Activated CD4-positive, CD25-positive, alpha-beta regulatory T cell treated with anti-CD3 and anti-CD28 coated beads, Interleukin-2, amount 50 U/mL, for 24 hours (primary cell): Measurements from ENCODE around the gene DOCK7.
"Not testable (repeated sequence)": the region's sequence is repeated elsewhere in the genome, so short reads cannot be mapped to it uniquely, and the experiment has no call there.

Experiments
- ATAC-seq, 2 donors: fragments of 150-1000 bp; cut with Tn5 transposase; one replicate each; pipeline ENCODE4 v1.10.0; 2021; ENCODE audit warnings: mild to moderate bottlenecking in 1 of 2, moderate library complexity in 1 of 2

The DOCK7 gene

GRCh38 chr1:62691062-62691844 is 3.1 kb upstream of the DOCK7 start:
- ATAC-seq = no peak

DNA sequence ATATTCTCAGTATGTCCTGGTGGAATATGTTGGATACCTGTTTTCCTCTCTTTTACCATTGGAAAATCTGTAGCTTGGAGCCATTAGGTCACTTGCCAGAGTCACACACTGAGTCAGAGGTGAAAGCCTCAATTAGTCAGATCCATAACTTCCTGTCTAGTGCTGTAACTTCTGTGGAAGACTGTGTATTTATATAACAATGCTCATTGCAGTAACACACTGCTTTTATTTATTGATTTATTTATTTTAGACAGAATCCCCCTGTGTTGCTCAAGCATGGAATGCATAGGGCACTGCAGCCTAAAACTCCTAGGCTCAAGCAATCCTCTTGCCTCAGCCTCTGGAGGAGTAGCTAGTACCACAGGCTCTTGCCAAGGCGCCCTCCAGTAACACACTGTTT is 1.3 kb upstream of the DOCK7 start:
- peak in 1 of 2 donors; percentile 58 for ATAC-seq

DNA sequence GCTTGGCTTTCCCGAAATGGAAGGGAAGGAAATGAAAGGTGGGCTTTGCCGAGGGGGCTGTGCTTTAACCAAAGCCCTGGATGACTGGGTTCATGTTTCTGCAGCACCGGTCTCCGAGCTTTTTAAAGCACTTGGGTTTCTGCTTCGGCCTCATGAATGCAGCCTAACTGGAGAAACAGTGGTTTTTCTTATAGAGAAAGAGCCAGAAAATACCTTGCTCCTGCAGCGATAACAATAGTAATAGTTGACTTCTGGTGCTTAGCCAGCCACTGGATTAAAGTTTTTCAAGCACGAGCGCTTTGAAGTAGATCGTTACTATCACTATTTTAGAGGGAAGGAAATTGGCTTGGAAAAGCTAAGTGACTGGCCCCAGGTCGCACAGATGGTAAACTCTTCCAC is 500 bp upstream of the DOCK7 start:
- ATAC-seq = no peak

GRCh38 chr1:62687421-62687902 is 724 bp downstream of the DOCK7 start:
- ATAC-seq = peak; percentile 17 to 23

DNA sequence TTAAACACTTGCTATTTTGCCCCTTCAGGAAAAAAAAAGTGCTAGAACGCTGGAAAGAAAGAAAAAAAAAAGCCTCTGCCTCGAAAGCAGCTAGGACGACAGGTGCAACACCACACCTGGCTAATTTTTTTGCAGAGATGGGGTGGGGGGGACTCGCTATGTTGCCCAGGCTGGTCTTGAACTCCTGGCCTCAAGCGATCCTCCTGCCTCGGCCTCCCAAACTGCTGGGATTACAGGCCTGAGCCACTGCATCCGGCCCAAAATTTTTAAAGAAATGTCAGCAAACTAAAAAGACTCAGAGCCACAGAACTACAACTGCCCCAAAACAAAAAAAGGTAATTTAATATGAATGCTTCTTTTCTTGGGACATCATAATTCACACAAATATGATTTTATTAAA is 1.4 kb downstream of the DOCK7 start:
- no peak for ATAC-seq

GRCh38 chr1:62685431-62685859 is 2.7 kb downstream of the DOCK7 start:
- ATAC-seq = no peak

DNA sequence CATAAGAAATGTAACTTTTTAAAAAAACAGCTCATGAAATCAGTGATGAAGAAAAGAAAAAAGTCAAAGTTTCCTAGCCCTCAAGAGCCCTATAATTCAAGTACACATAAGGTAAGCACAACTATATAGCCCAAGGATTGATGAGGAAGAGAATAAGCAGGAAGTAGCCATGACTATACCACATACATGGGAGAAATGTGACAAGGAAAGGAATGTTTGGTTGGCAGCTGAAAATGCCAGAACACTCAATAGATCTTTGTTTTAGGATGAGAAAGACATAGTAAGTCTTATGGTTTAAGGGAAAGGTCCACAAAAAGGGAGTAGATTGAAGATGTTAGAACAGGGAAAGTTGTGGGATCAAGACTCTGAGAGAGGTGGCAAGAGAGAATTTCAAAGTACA is 5.7 kb downstream of the DOCK7 start:
- no peak for ATAC-seq

DNA sequence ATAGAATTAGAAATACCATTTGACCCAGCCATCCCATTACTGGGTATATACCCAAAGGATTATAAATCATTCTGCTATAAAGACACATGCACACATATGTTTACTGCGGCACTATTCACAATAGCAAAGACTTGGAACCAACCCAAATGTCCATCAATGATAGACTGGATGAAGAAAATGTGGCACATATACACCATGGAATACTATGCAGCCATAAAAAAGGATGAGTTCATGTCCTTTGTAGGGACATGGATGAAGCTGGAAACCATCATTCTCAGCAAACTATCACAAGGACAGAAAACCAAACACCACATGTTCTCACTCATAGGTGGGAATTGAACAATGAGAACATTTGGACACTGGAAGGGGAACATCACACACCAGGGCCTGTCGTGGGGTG is 7.2 kb downstream of the DOCK7 start:
- not testable (repeated sequence) for ATAC-seq

DNA sequence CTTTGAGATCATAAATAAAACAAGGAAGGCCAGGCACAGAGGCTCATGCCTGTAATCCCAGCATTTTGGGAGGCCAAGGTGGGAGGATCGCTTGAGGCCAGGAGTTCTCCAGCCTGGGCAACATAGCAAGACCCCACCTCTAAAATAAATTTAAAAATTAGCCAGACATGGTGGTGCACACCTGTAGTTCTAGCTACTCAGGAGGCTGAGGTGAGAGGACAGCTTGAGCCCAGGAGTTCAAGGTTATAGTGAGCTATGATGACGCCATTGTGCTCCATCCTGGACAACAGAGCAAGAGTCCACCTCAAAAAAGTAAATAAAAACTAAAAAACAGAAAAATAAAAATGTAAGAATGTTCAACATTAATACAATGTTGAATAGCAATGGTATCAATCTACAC is 10.4 kb downstream of the DOCK7 start:
- not testable (repeated sequence) for ATAC-seq

GRCh38 chr1:62676611-62677356 is 11.4 kb downstream of the DOCK7 start:
- ATAC-seq = no peak

DNA sequence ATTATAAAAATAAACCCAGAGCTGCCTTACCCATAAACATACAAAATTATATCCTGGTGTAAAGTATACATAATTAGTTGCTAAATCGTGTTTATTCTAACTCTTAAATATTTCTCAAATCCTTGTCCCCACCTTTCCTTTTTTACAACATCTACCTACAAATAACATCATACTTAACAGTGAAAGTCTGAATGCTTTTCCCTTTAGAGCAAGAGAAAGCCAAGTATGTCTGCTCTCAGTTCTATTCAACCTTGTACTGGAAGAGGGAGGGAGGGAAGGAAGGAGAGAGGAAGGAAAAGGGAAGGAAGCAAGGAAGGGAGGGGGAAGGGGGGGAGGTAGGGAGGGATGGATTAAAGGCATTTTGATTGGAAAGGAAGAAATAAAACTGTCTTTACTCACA is 14.6 kb downstream of the DOCK7 start:
- no peak for ATAC-seq

DNA sequence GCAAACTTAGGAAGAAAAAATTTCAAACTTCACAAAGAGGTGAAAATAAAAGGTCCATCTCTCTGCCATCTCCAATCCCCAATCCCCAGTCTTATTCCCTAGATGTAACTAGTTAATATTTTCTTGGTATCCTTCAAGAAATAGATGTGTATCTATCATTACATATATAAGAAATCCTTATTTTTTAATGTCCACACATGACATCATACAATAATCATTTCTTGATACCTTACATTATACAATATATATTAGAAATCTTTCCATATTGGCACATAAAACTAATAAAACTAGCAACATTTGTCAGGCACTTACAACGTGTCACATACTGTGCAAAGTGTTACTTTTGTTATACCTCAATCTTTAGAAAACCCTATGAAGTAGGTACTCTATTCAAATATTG is 16.2 kb downstream of the DOCK7 start:
- ATAC-seq = no peak

DNA sequence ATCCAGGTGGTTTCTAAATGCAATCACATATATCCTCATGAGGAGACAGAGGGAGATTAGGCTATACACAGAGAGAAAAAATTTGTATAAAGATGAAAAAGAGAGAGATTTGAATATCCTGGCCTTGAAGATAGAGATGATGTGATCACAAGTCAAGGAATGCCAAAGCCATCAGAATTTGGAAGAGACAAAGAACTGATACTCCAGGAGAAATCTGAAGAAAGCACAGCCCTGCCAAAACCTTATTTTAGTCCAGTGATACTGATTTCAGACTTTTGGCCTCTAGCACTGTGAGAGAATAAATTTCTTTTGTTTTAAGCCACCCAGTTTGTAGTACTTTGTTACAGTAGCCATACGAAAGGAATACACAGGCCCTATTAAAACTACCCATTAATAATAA is 33.4 kb downstream of the DOCK7 start:
- no peak for ATAC-seq

DNA sequence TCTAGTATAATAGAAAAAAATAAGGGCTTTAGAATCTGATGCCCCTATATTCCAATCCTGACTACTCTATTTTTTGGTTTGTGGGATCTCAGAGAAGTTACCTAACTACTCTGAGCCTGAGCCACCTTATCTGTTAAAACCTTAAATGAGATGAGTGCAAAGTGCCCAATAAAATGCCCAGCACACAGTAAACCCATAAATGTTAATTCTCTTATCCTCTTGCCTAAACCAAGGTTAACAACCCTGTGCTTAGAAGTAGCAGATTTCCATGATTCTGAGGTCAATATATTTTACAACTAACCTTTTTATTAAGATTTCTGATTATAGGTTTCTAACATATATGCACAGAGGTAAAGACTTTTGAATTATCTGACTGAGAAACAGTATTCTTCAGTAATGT is 35.8 kb downstream of the DOCK7 start:
- ATAC-seq = no peak

- ATAC-seq = no peak
Measured at GRCh38 chr1:62643283-62643682, 44.9 kb downstream of the DOCK7 start.

GRCh38 chr1:62637392-62638105 is 50.6 kb downstream of the DOCK7 start:
- ATAC-seq = no peak

DNA sequence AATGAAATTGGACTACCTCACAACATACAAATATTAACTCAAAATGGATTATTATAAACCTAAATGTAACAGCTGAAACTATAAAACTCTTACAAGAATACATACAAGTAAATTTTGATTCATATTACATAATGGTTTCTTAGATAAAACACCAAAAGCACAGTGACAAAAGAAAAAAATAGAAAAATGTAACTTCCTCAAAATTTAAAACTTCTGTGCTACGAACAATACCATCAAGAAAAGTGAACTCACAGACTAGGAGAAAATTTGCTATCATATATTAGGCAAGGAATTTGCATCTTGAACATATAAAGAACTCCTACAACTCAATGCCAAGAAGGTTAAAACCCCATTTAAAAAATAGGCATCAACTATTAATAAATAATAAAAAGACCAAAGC is 59.7 kb downstream of the DOCK7 start:
- no peak for ATAC-seq

GRCh38 chr1:62625415-62625814 is 62.8 kb downstream of the DOCK7 start:
- peak in 1 of 2 donors; percentile 30 for ATAC-seq

DNA sequence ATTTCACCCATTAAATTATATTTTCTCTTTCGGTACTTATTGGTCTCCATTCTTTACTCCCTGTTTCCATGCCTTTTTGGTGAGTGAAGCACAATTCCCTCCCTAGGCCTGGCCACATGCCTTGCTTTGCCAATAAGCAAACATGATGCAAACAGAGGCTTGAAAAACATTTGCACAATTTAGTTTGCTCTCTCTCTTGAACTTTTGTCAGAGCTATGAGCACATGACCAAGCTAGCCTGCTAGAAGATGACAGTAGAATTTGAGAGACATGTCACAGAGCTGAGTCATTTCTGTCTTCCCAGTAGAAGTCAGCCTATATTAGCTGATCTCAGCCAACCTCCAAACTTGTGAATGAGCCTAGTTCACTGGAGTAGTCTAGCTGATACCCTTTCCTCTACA is 66.3 kb downstream of the DOCK7 start:
- peak; percentile 58 to 67 for ATAC-seq

GRCh38 chr1:62613890-62614289 is 74.3 kb downstream of the DOCK7 start:
- no peak for ATAC-seq

DNA sequence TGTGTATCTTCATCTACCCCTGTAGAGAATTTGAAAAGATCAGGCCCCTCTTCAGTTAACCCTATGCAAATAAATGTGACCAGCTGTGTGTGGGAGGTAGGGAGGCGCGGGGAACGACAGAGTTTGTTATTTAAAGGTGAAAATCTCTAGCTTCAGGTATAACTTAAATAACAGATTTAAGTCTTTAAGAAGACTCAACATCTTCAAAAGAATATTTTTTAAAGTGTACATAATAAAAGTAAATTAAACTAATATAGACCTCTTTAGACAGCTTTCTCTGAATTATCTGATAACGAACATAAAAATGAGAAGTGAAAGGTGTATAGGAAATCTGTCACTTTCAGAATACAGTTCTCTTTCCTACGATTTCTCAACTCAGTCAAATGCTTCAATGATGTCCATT is 74.9 kb downstream of the DOCK7 start:
- no peak for ATAC-seq

- no peak for ATAC-seq
Measured at GRCh38 chr1:62612770-62613169, 75.4 kb downstream of the DOCK7 start.

DNA sequence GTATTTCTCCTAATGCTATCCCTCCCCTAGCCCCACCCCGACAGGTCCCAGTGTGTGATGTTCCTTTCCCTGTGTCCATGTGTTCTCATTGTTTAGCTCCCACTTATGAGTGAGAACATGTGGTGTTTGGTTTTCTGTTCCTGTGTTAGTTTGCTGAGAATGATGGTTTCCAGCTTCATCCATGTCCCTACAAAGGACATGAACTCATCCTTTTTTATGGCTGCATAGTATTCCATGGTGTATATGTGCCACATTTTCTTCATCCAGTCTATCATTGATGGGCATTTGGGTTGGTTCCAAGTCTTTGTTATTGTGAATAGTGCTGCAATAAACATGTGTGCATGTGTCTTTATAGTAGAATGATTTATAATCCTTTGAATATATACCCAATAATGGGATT is 77.6 kb downstream of the DOCK7 start:
- not testable (repeated sequence) for ATAC-seq
